ENCODE measurements around the gene CSF1.

- TF ChIP-seq CTCF (IDR thresholded peaks at IDR 0.05) (no peak), POLR2A (IDR thresholded peaks at IDR 0.05) (no peak), POLR2AphosphoS5 (IDR thresholded peaks at IDR 0.05; ENCODE audit: insufficient read depth in 1 of 2, low read depth in 1 of 2) (no peak)
Measured at GRCh38 chr1:109938556-109938955, 27.9 kb downstream of the CSF1 start.
